Lung (tissue), 12 donors: Measurements from ENCODE around the gene TMEM240. TPM values are rescaled to one million over a fixed set of nuclear protein-coding genes. Genes with fewer than 3 reads are reported as not detected.
"Not testable (repeated sequence)": the region's sequence is repeated elsewhere in the genome, so short reads cannot be mapped to it uniquely, and the experiment has no call there.

ENCODE experiments used
- ATAC-seq: fragments of 200-7000 bp; cut with Tn5 transposase; one replicate; pipeline ENCODE4 v1.9.1; 2020; ENCODE audit warnings: moderate number of reproducible peaks; ENCODE audit not compliant: insufficient read depth, low FRiP score
- DNase-seq, 3 donors: peaks; one replicate each; pipeline ENCODE4 v3.0.0-alpha.2; 2013 to 2017
- H3K27ac ChIP-seq, 2 donors: one replicate each; pipeline ENCODE4 v1.5.1; 2013; ENCODE audit warnings: mild to moderate bottlenecking in 2 of 2, moderate library complexity in 2 of 2, control low read depth in 1 of 2, inconsistent platforms in 1 of 2, low read depth in 1 of 2, low read length in 1 of 2
- H3K27me3 ChIP-seq, 3 donors: one replicate each; pipeline ENCODE4 v1.5.1; 2013; ENCODE audit warnings: low read length in 2 of 3; ENCODE audit not compliant: control insufficient read depth in 3 of 3, insufficient read depth in 3 of 3
- H3K36me3 ChIP-seq, 4 donors: one replicate each; pipeline ENCODE4 v1.5.1; 2013; ENCODE audit warnings: low read length in 4 of 4, mild to moderate bottlenecking in 1 of 4, moderate library complexity in 1 of 4; ENCODE audit not compliant: control insufficient read depth in 4 of 4, insufficient read depth in 4 of 4
- H3K4me1 ChIP-seq, 5 donors: one replicate each; pipeline ENCODE4 v1.5.1; 2013; ENCODE audit warnings: low read length in 5 of 5, mild to moderate bottlenecking in 2 of 5, moderate library complexity in 1 of 5; ENCODE audit not compliant: control insufficient read depth in 5 of 5, insufficient read depth in 5 of 5
- H3K4me3 ChIP-seq: one replicate; pipeline ENCODE4 v1.5.1; 2013; ENCODE audit warnings: mild to moderate bottlenecking, control low read depth, moderate library complexity
- H3K9ac ChIP-seq, 2 donors: one replicate each; pipeline ENCODE4 v1.5.1; 2013; ENCODE audit warnings: low read length in 2 of 2, control low read depth in 1 of 2; ENCODE audit not compliant: insufficient read depth in 1 of 2
- H3K9me3 ChIP-seq, 4 donors: one replicate each; pipeline ENCODE4 v1.5.1; 2013; ENCODE audit warnings: low read length in 3 of 4, mild to moderate bottlenecking in 1 of 4, moderate library complexity in 1 of 4; ENCODE audit not compliant: control insufficient read depth in 4 of 4, insufficient read depth in 3 of 4
- CTCF ChIP-seq: IDR thresholded peaks from 2 replicates; pipeline ENCODE4 v1.5.1; 2012; ENCODE audit warnings: mild to moderate bottlenecking; ENCODE audit errors: control extremely low read depth, extremely low read depth
- WGBS, 2 donors: extraction: QIAGEN DNeasy Blood & Tissue Kit; methylation state at CpG; one replicate each; pipeline ENCODE4 v1.1.7; 2013; 5-methylcytosine and 5-hydroxymethylcytosine counted together
- polyA plus RNA-seq, 2 donors: library from polyadenylated mRNA; stranded (reverse); fragments of 200-250 nt; gene quantifications; one replicate each; pipeline ENCODE4 v1.2.1, GENCODE V29; 2013
- total RNA-seq, 2 donors: library from RNA; depleted of rRNA in 1 of 2; stranded (reverse); fragments of >200 nt in 1 of 2; gene quantifications; one replicate each; pipeline ENCODE4 v1.2.1, GENCODE V29; 2014 to 2021
- donor health status: control.
- donor health status: control.
- donor health status: Bipolar disorder and iron deficiency.
- donor health status: healthy.
- donor health status: DM: yes; HTN: yes; CAD: no.

The TMEM240 gene
- total and polyA plus RNA-seq, 4 donors, result 2.3 to 4.2 (median 3.1) TPM

GRCh38 chr1:1513675-1514074 is 26.7 kb downstream of the TMEM240 start:
- not testable (repeated sequence) for DNase-seq, H3K27me3 ChIP-seq, H3K27ac ChIP-seq, H3K9me3 ChIP-seq, H3K9ac ChIP-seq, ATAC-seq, H3K4me1 ChIP-seq, H3K4me3 ChIP-seq
- peaks cover 7 to 10% (median 8%) of the 10 kb centered on the region in 4 donors for H3K36me3 ChIP-seq
- WGBS, 2 donors, result 86 to 95% methylated on average over 12 to 16 of the region's 18 CpGs

- not testable (repeated sequence) for ATAC-seq, H3K27ac ChIP-seq, H3K36me3 ChIP-seq, DNase-seq, H3K9ac ChIP-seq, H3K27me3 ChIP-seq, H3K4me1 ChIP-seq, H3K9me3 ChIP-seq
- WGBS, 2 donors, result 0% methylated on average over 13 to 47 of the region's 52 CpGs
- peak overlapping the region; percentile 63 for H3K4me3 ChIP-seq
Observed at GRCh38 chr1:1512425-1512824, 28.0 kb downstream of the TMEM240 start.

- ATAC-seq (peak; percentile 97), DNase-seq (peak; percentile 98 to 99 (median 98))
- Histone ChIP-seq H3K9me3 (no peaks in the 10 kb centered on the region), H3K27me3 (no peaks in the 10 kb centered on the region), H3K27ac (peak within 1 kb of the TSS; percentile 88 to 98), H3K4me1 (peaks cover 0 to 6% (median 2%) of the 10 kb centered on the region in 5 donors), H3K36me3 (peaks cover 0 to 5% (median 0%) of the 10 kb centered on the region in 4 donors), H3K4me3 (peak within 1 kb of the TSS; percentile 88), H3K9ac (peak within 1 kb of the TSS in 1 of 2 donors; percentile 60)
- WGBS, 2 donors, result 0% methylated on average over 72 to 99 of the region's 99 CpGs
- no peak for TF ChIP-seq CTCF
Observed at GRCh38 chr1:1511533-1512285, 28.7 kb downstream of the TMEM240 start, which contains the start of gene ATAD3A. Gene ATAD3A, plus strand, starts transcription at chr1:1512162. Its CDS starts 107 bp downstream, at chr1:1512269.

GRCh38 chr1:1510912-1511532 is 29.4 kb downstream of the TMEM240 start:
- Histone ChIP-seq H3K36me3 (peaks cover 0 to 5% (median 0%) of the 10 kb centered on the region in 4 donors), H3K4me3 (peak overlapping the region; percentile 88), H3K27ac (peak overlapping the region; percentile 88 to 98), H3K27me3 (no peaks in the 10 kb centered on the region), H3K9ac (peak overlapping the region in 1 of 2 donors; percentile 60), H3K4me1 (peaks cover 0 to 6% (median 2%) of the 10 kb centered on the region in 5 donors), H3K9me3 (no peaks in the 10 kb centered on the region)
- DNase-seq (peak; percentile 30 to 36 (median 35)), ATAC-seq (no peak)
- WGBS, 2 donors, result 11 to 14% methylated on average over 17 of the region's 17 CpGs
- TF ChIP-seq CTCF, result no peak

GRCh38 chr1:1509465-1509850 is 31.0 kb downstream of the TMEM240 start:
- H3K9ac ChIP-seq, H3K4me3 ChIP-seq, H3K36me3 ChIP-seq, ATAC-seq, H3K27ac ChIP-seq, H3K27me3 ChIP-seq, H3K9me3 ChIP-seq, H3K4me1 ChIP-seq, DNase-seq: not testable (repeated sequence)
- WGBS, 2 donors, result 67 to 85% methylated on average over 14 to 17 of the region's 21 CpGs

- H3K4me3 ChIP-seq, H3K36me3 ChIP-seq, DNase-seq, H3K4me1 ChIP-seq, H3K9ac ChIP-seq, ATAC-seq, H3K27ac ChIP-seq, H3K9me3 ChIP-seq, H3K27me3 ChIP-seq: not testable (repeated sequence)
- WGBS, 2 donors, result 65 to 69% methylated on average over 26 to 28 of the region's 34 CpGs
Observed at GRCh38 chr1:1508775-1509464, 31.5 kb downstream of the TMEM240 start.
